HG02973 (cell line): Measurements from ENCODE around the gene SGCA.
A peak's percentile ranks its signal among the peaks of the same experiment; 100 is the strongest.

Experiments used
- ATAC-seq: cut with Tn5 transposase; IDR thresholded peaks from one replicate; pipeline ENCODE4 v1.9.1; 2021; ENCODE audit warnings: moderate library complexity; ENCODE audit not compliant: unreplicated experiment

Gene SGCA

GRCh38 chr17:50149091-50149416, 16.8 kb upstream of the SGCA start:
- ATAC-seq: no peak

- no peak for ATAC-seq
Measured at GRCh38 chr17:50149417-50150353, 16.1 kb upstream of the SGCA start.

- ATAC-seq: no peak
Measured at GRCh38 chr17:50150354-50151040, 15.3 kb upstream of the SGCA start, which contains the start of gene PPP1R9B. Gene PPP1R9B, minus strand, starts transcription at chr17:50150677. Its CDS starts 164 bp downstream, at chr17:50150513.

- ATAC-seq: peak; percentile 45
Measured at GRCh38 chr17:50151041-50151936, 14.5 kb upstream of the SGCA start.

GRCh38 chr17:50151937-50152547, 13.8 kb upstream of the SGCA start:
- no peak for ATAC-seq

GRCh38 chr17:50152736-50153135, 13.1 kb upstream of the SGCA start:
- no peak for ATAC-seq

GRCh38 chr17:50153650-50154575, 11.9 kb upstream of the SGCA start:
- no peak for ATAC-seq

- no peak for ATAC-seq
Measured at GRCh38 chr17:50154604-50155003, 11.2 kb upstream of the SGCA start.

- no peak for ATAC-seq
Measured at GRCh38 chr17:50155115-50155819, 10.5 kb upstream of the SGCA start.

GRCh38 chr17:50157891-50158290, 7.9 kb upstream of the SGCA start:
- no peak for ATAC-seq

- ATAC-seq: peak; percentile 76
Measured at GRCh38 chr17:50161023-50161910, 4.5 kb upstream of the SGCA start.

GRCh38 chr17:50161911-50162288, 3.9 kb upstream of the SGCA start:
- no peak for ATAC-seq

- ATAC-seq: no peak
Measured at GRCh38 chr17:50162466-50163254, 3.1 kb upstream of the SGCA start.

- ATAC-seq: no peak
Measured at GRCh38 chr17:50163843-50164696, 1.7 kb upstream of the SGCA start.

- no peak for ATAC-seq
Measured at GRCh38 chr17:50164697-50164988, 1.2 kb upstream of the SGCA start.

GRCh38 chr17:50165066-50165465, 739 bp upstream of the SGCA start:
- ATAC-seq: no peak

GRCh38 chr17:50165466-50165865, 339 bp upstream of the SGCA start:
- ATAC-seq: no peak
